Measurements from ENCODE around the gene ZFAND5.

GRCh38 chr9:72412483-72413040 is 47.6 kb upstream of the ZFAND5 start:
- TF ChIP-seq GATA2 (CRISPR knock-in tag; IDR thresholded peaks at IDR 0.05) = no peak
- TF ChIP-seq, protein P1, sequence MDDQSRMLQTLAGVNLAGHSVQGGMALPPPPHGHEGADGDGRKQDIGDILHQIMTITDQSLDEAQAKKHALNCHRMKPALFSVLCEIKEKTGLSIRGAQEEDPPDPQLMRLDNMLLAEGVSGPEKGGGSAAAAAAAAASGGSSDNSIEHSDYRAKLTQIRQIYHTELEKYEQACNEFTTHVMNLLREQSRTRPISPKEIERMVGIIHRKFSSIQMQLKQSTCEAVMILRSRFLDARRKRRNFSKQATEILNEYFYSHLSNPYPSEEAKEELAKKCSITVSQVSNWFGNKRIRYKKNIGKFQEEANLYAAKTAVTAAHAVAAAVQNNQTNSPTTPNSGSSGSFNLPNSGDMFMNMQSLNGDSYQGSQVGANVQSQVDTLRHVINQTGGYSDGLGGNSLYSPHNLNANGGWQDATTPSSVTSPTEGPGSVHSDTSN (IDR thresholded peaks at IDR 0.05) = no peak
- no peak for TF ChIP-seq POLR2AphosphoS5 (IDR thresholded peaks at IDR 0.05; ENCODE audit: low read depth, low read length)
- TF ChIP-seq, protein P2, sequence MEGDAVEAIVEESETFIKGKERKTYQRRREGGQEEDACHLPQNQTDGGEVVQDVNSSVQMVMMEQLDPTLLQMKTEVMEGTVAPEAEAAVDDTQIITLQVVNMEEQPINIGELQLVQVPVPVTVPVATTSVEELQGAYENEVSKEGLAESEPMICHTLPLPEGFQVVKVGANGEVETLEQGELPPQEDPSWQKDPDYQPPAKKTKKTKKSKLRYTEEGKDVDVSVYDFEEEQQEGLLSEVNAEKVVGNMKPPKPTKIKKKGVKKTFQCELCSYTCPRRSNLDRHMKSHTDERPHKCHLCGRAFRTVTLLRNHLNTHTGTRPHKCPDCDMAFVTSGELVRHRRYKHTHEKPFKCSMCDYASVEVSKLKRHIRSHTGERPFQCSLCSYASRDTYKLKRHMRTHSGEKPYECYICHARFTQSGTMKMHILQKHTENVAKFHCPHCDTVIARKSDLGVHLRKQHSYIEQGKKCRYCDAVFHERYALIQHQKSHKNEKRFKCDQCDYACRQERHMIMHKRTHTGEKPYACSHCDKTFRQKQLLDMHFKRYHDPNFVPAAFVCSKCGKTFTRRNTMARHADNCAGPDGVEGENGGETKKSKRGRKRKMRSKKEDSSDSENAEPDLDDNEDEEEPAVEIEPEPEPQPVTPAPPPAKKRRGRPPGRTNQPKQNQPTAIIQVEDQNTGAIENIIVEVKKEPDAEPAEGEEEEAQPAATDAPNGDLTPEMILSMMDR (IDR thresholded peaks at IDR 0.05) = no peak
- no peak for TF ChIP-seq REST (IDR thresholded peaks at IDR 0.05; ENCODE audit: low read depth, low read length)
- TF ChIP-seq CHD2 (IDR thresholded peaks at IDR 0.05; ENCODE audit: low read length, partially characterized antibody) = no peak
- no peak for TF ChIP-seq EP300 (IDR thresholded peaks at IDR 0.05; ENCODE audit: borderline replicate concordance in 1 of 2, low read depth in 1 of 2, low read length in 1 of 2)
- TF ChIP-seq, protein P3, sequence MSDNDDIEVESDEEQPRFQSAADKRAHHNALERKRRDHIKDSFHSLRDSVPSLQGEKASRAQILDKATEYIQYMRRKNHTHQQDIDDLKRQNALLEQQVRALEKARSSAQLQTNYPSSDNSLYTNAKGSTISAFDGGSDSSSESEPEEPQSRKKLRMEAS (IDR thresholded peaks at IDR 0.05; ENCODE audit: low read depth) = no peak
- TF ChIP-seq, protein P4, sequence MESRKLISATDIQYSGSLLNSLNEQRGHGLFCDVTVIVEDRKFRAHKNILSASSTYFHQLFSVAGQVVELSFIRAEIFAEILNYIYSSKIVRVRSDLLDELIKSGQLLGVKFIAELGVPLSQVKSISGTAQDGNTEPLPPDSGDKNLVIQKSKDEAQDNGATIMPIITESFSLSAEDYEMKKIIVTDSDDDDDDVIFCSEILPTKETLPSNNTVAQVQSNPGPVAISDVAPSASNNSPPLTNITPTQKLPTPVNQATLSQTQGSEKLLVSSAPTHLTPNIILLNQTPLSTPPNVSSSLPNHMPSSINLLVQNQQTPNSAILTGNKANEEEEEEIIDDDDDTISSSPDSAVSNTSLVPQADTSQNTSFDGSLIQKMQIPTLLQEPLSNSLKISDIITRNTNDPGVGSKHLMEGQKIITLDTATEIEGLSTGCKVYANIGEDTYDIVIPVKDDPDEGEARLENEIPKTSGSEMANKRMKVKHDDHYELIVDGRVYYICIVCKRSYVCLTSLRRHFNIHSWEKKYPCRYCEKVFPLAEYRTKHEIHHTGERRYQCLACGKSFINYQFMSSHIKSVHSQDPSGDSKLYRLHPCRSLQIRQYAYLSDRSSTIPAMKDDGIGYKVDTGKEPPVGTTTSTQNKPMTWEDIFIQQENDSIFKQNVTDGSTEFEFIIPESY (IDR thresholded peaks at IDR 0.05; ENCODE audit: borderline replicate concordance, low read depth) = no peak
- no peak for TF ChIP-seq YY1 (IDR thresholded peaks at IDR 0.05; ENCODE audit: low read depth)
- TF ChIP-seq MEF2A (IDR thresholded peaks at IDR 0.05; ENCODE audit: borderline replicate concordance, low read depth) = no peak
- no peak for TF ChIP-seq TAF1 (IDR thresholded peaks at IDR 0.05; ENCODE audit: borderline replicate concordance, low read depth, low read length)
